NOMO-1 (cell line): Measurements from ENCODE around the gene RGS6.
"Not testable (repeated sequence)": the region's sequence is repeated elsewhere in the genome, so short reads cannot be mapped to it uniquely, and the experiment has no call there.

Experiments
- DNase-seq, 2 experiments: peaks; one replicate each; lab custom pipeline; 2025; ENCODE audit not compliant: unreplicated experiment in 2 of 2; lab: John Stamatoyannopoulos, UW

The RGS6 gene

DNA sequence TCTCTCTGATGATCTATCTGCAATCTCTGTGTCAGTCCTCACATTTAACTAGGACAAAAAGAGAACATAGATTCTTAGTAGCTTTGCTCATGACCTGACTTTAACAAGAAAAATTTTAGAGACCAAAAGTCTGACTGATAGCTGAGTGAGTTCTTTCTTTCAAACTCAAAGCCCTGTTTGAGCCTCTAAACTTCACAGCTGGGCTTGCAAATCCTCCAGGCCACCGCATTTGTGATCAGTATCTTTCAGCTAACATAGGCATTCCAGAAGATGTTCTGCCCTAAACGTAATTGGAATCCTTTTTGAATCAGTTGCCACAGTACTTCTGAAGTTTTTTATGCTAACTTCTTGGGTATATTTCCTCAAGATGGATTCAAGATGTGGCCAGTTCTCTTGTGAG, 502.6 kb downstream of the RGS6 start:
- no peak for DNase-seq

GRCh38 chr14:72439707-72440106, 507.5 kb downstream of the RGS6 start:
- DNase-seq, result peak in 1 of 2 experiments; percentile 54

- no peak for DNase-seq
These were observed 511.0 kb downstream of the RGS6 start for GRCh38 chr14:72443256-72443655.

DNA sequence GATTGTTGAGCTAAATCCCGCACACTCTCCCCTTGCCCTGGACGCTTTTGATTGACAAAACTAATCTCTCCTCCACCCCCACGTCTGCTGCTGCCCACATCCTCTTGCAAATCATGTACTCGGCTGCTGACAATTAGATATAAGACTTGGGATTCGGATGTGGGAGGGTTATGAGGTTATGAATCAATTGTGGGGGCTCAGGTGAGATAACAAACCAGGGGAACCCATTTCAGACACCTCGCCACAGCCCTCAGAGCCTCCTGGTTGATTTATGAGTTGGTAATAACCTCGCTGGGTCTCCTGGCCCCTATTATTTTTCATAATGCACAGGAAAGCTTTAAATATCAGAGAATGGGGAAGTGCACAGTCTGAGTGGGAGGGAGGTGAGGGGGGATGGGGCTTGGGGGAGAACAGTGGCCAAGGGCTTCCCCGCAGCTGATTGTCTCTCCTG, 511.8 kb downstream of the RGS6 start:
- peak; percentile 57 to 64 for DNase-seq

- DNase-seq, result no peak
These were observed 512.5 kb downstream of the RGS6 start for GRCh38 chr14:72444701-72445100.

DNA sequence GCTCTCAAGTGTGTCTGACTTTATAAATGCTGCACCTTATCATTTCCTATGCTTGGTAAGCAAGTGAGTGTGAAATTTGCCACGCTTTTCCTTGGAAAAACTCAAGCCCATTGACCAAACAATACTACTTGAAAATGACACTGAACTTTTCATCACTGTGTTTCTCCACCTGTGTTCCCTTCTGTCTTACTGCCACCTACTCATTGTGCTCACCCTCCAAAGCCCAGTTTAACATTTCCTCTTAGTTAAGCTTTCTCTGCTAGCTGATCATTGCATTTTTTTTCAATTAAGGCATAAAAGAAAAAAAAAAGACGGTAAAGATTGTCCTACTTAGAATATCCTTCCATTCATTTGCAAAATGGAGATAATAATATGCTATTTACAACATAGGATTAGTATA, 516.0 kb downstream of the RGS6 start:
- DNase-seq, result no peak

- no peak for DNase-seq
These were observed 518.3 kb downstream of the RGS6 start for GRCh38 chr14:72450473-72451044.

DNA sequence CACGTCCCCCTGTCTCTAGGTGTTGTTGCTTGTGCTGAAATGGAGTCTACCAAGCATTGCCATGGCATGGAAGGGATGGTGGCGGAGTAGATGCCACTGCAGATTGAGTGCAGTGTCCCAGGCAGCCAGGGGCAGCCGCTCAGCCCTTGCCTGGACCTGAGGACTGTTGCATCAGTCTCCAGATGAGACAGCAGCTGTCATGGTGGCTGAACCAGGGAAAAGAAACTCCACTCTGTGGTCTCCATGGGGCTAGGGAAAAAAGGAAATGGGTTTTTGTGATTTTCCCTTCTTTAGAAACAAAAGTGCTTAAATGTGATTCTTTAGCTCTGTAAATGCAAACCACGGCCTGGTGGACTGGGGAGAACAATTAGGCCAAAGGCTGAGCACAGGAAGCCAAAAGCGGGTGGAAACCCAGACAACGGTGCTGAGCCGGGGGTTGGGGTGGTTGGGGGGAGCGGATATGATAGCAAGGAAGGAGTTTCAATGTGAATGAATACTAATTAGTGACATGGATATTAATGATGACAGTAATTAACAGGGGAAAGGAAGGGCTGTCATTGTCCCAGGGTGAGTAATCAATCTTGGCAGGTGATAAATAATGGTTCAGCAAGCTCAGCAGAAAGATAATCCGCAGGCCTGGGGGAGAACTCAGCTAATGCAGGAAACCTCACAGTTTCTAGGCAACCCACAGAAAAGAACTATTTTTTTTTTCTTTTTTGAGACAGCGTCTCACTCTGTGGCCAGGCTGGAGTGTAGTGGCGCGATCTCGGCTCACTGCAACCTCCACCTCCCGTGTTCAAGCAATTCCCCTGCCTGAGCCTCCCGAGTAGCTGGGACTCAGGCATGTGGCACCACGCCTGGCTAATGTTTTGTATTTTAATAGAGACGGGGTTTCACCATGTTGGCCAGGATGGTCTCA, 519.1 kb downstream of the RGS6 start:
- DNase-seq, result peak in 1 of 2 experiments; percentile 22

- DNase-seq, result no peak
These were observed 520.5 kb downstream of the RGS6 start for GRCh38 chr14:72452774-72453173.

DNA sequence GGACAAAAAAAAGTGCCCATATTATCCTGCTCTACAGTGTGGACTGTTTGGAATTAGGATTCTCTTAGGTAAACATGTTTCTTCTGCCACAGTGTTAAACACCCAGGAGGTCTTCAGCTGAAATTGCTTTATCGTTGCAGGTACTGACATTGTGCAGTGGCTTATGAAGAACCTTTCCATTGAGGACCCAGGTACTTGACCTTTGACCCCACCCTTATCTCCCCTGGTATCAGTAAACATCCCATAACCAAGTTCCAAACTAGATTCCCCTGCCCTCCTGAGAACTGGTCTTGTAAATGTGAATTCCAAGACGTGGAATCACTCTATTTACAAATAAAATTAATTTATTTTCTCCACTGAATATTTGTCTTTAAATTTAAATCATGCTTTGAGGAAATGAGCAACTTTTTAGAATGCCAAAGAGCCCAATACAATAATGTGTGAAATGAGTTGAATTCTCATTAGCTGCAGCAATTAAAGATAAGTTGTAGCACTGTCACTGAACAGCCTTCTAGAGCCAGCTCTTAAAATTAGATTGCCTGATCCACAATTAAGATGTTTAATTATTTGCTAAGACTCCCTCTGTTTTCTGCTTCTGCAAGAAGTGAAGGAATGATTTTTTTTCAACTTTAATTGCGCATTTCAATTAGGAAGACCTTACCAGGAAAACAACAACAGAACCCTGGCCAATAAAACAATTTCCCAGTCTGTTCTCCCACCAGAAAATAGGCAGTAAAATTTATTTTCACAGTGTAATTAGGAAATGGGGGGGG, 522.3 kb downstream of the RGS6 start:
- no peak for DNase-seq

GRCh38 chr14:72457641-72458040, 525.4 kb downstream of the RGS6 start:
- DNase-seq, result no peak

DNA sequence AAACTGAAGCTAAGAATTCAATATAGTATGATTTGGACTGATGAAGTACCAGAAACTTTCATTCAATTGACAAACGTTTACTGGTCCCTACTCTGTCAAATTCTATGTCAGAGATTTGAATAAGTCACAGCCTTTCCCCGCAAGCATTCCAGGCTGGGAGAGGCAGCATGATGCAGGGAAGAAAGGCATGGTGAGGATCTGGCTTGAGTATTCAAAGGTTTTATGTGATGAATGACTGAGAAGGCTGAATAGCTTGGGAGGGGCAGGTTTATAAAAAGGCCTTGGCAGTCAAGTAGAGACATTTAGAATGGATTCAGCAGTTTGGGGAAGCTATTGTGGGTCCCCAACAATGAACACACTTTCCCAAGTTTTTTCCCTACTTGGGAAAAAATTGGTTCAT, 529.8 kb downstream of the RGS6 start:
- no peak for DNase-seq

DNA sequence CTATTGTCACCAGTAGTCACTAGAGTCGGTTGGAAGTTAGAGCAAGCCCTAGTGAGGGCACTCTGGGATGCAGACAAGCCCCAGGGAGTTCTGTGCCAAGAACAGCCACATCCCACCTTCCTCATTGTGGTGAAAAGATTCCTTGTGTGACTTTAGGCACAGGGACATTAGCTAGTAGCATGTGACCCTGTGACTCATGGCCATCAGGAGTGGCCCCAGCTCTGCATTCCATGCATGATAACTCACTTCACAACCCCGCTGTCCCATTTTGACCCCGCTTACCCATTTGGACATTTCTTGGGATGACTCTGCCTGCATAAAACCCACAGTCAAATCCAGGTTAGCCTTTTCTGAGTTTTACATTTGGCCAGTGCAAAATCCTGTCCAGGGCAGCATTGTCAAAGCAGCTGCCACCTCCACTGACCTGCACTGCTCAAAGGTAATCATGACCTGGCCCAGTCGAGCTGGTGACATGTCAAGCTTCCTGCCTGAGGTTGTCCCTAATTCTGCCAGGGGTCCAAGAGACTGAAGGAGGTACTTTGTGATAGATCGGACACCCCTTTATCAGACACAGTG, 531.1 kb downstream of the RGS6 start:
- DNase-seq, result no peak

DNA sequence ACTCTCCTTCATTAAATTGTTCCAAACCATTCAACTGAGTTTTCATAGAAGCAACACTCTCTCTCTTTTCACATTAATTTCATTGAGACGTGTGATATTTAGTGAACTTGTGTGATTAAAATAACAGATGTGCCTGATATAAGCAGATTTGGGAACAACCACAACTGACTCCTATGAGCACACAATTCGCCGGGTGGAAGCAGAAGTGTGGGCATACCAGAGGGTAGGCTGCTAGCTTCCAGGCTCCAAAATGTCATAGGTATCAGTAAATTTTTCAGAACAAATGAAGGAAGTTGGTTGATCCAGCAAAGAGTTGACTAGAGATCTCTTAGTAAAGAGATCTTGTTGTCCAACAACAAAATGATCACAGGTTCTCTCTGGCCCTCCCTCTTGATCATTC, 532.0 kb downstream of the RGS6 start:
- DNase-seq, result no peak

DNA sequence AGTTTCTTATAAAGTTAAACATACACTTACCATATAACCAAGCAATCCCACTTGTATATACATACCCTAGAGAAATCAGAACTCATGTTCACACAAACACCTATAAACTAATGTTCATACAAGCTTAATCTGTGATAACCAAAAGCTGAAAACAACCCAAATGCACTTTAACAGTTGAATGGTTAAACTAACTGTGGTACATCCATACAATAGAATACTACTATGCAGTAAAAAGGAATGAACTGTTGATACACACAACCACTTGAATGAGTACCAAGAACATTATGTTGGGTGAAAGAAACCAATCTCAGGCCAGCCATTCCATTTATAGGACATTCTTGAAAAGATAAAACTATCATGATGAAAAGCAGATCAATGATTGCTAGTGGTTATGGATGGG, 534.1 kb downstream of the RGS6 start:
- no peak for DNase-seq

DNA sequence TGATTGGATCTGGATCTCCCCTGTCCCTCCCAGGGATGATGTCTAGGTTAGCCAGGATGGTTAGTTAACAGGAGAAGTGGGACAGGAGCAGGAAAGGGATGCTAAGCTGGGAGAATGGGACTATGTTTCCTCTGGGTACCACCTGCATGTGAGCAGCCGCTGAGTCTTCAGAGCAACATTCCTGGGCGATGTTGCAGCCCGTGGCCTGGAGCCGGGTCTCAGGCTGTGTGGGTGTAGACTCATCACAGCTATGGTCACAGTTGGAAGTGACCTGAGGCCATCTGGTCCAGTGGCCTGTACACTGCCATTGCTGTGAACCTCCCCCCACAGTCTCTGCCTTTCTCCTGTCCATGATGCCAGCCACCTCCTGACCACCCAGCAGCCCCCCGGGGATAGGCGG, 539.1 kb downstream of the RGS6 start:
- DNase-seq, result no peak

DNA sequence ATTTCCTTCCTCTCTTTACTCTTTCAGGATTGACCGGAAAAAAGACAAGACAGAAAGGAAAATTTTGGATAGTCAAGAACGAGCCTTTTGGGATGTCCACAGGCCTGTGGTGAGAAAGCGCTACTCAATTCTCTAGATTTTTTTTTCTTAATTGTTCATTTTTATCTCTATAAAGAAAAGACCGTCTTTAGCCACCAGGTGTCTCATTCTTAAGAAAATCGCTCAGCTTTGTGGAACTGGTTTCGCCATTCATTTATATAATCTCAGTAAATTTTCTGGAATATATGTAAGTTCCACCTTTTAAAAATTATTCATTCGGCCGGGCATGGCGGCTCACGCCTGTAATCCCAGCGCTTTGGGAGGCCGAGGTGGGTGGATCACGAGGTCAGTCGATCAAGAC, 540.6 kb downstream of the RGS6 start:
- DNase-seq, result no peak

GRCh38 chr14:72476657-72477499, 544.6 kb downstream of the RGS6 start:
- peak; percentile 51 to 80 for DNase-seq

DNA sequence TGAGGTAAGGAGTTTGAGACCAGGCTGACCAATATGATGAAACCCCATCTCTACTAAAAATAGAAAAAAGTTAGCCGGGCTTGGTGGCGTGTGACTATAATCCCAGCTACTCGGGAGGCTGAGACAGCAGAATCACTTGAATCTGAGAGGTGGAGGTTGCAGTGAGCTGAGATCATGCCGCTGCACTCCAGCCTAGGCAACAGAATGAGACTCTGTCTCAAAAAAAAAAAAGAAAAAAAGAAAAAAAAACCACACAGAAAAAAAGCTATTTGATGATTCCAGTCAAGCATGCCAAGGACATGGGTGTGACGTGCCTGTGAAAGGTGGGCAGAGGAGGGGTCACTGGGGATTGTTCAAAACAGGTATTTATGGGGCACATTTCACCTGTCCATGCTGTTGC, 545.3 kb downstream of the RGS6 start:
- not testable (repeated sequence) for DNase-seq

DNA sequence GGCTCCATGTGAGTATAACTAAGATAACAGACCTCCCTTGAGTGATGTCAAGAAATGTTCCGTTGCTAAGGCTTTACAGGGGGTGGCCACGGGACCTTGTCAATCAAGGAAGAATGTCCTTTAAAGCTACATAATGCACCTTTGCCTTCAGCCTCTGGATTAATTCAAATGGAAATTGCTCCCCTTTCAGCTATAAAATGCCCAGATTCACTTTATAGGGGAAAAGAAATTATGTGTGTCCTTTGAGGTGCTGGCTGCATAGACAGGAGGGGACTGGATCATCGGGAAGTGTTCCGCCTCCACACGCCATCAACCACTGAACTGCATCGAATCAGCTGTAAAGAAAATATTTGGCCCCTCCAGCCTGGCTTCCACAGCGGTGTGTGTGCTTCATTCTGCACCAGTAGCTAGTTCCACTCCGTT, 546.3 kb downstream of the RGS6 start:
- no peak for DNase-seq
